ENCODE measurements around the gene FGF1. TPM values are rescaled to one million over a fixed set of nuclear protein-coding genes. Genes with fewer than 3 reads are reported as not detected.

The FGF1 gene
- total RNA-seq, 1 experiment from 2014 or later: not detected

GRCh38 chr5:142690667-142691066, 4.8 kb upstream of the FGF1 start:
- Histone ChIP-seq H3K27me3 (ENCODE audit: control insufficient read depth, insufficient read depth, low read length) (no peaks in the 10 kb centered on the region), H3K27ac (ENCODE audit: low read length) (no peak overlapping the region), H3K4me1 (ENCODE audit: control insufficient read depth, insufficient read depth, low read length) (no peaks in the 10 kb centered on the region), H3K36me3 (ENCODE audit: control insufficient read depth, insufficient read depth, low read length) (no peaks in the 10 kb centered on the region), H3K4me3 (ENCODE audit: low read depth in 2 of 2, low read length in 2 of 2) (no peak overlapping the region), H3K9me3 (ENCODE audit: control insufficient read depth, insufficient read depth, low read depth, low read length) (no peaks in the 10 kb centered on the region)
- ChIA-PET CTCF (no interaction called here), POLR2A (no interaction called here)
- no peak for ATAC-seq
- intact Hi-C loops (cut with micrococcal nuclease; ENCODE audit: unreplicated experiment) (loop anchor here (10.0 kb wide), 1 partner anchor 536 kb away; no protein-coding TSS in a partner anchor), in situ Hi-C loops (cut with HindIII; ENCODE audit: low pct_unique_long_range_greater_than_20kb, low sequenced_read_pairs) (no loop called here)
- TF ChIP-seq POLR2AphosphoS5 (IDR thresholded peaks at IDR 0.05; ENCODE audit: low read depth, low read length): no peak
- no peak for TF ChIP-seq TCF7L2 (IDR thresholded peaks at IDR 0.05; ENCODE audit: low read depth, low read length)
- no TSS peak for BruUV-seq (replicated peaks)
- DNase-seq (ENCODE audit: low read depth, low spot score): no peak

GRCh38 chr5:142689081-142689480, 3.2 kb upstream of the FGF1 start:
- intact Hi-C loops (cut with micrococcal nuclease; ENCODE audit: unreplicated experiment): no loop called here
- Histone ChIP-seq H3K4me3 (ENCODE audit: low read depth in 2 of 2, low read length in 2 of 2) (no peak overlapping the region), H3K27ac (ENCODE audit: low read length) (no peak overlapping the region), H3K4me1 (ENCODE audit: control insufficient read depth, insufficient read depth, low read length) (peaks cover 3% of the 10 kb centered on the region), H3K27me3 (ENCODE audit: control insufficient read depth, insufficient read depth, low read length) (no peaks in the 10 kb centered on the region), H3K36me3 (ENCODE audit: control insufficient read depth, insufficient read depth, low read length) (no peaks in the 10 kb centered on the region), H3K9me3 (ENCODE audit: control insufficient read depth, insufficient read depth, low read depth, low read length) (no peaks in the 10 kb centered on the region)
- ATAC-seq (no peak), DNase-seq (ENCODE audit: low read depth, low spot score) (no peak)
- in situ Hi-C loops (cut with HindIII; ENCODE audit: low pct_unique_long_range_greater_than_20kb, low sequenced_read_pairs): no loop called here
- TF ChIP-seq TCF7L2 (IDR thresholded peaks at IDR 0.05; ENCODE audit: low read depth, low read length) (no peak), POLR2AphosphoS5 (IDR thresholded peaks at IDR 0.05; ENCODE audit: low read depth, low read length) (no peak), CTCF (IDR thresholded peaks at IDR 0.05) (no peak)
- no TSS peak for BruUV-seq (replicated peaks)
- CTCF ChIA-PET: interaction anchor here (0.7 kb wide), 1 partner anchor 20 kb away, joined by 4 read pairs; no protein-coding TSS in a partner anchor
- POLR2A ChIA-PET: no interaction called here

- H3K27ac ChIP-seq (ENCODE audit: low read length): no peak overlapping the region
- ChIA-PET POLR2A (no interaction called here), CTCF (no interaction called here)
- no peaks in the 10 kb centered on the region for H3K27me3 ChIP-seq (ENCODE audit: control insufficient read depth, insufficient read depth, low read length)
- no peaks in the 10 kb centered on the region for H3K36me3 ChIP-seq (ENCODE audit: control insufficient read depth, insufficient read depth, low read length)
- ATAC-seq (no peak), DNase-seq (ENCODE audit: low read depth, low spot score) (no peak)
- no peak overlapping the region for H3K4me3 ChIP-seq (ENCODE audit: low read depth in 2 of 2, low read length in 2 of 2)
- TF ChIP-seq POLR2AphosphoS5 (IDR thresholded peaks at IDR 0.05; ENCODE audit: low read depth, low read length) (no peak), TCF7L2 (IDR thresholded peaks at IDR 0.05; ENCODE audit: low read depth, low read length) (no peak), CTCF (IDR thresholded peaks at IDR 0.05) (no peak), SIN3A (IDR thresholded peaks at IDR 0.05; ENCODE audit: borderline replicate concordance, insufficient read depth, low read depth, low read length) (no peak), REST (IDR thresholded peaks at IDR 0.05; ENCODE audit: insufficient read depth in 1 of 2, low read depth in 2 of 2, low read length in 1 of 2) (no peak)
- BruUV-seq (replicated peaks): no TSS peak
- in situ Hi-C loops (cut with HindIII; ENCODE audit: low pct_unique_long_range_greater_than_20kb, low sequenced_read_pairs) (no loop called here), intact Hi-C loops (cut with micrococcal nuclease; ENCODE audit: unreplicated experiment) (no loop called here)
- no peaks in the 10 kb centered on the region for H3K9me3 ChIP-seq (ENCODE audit: control insufficient read depth, insufficient read depth, low read depth, low read length)
- peaks cover 3% of the 10 kb centered on the region for H3K4me1 ChIP-seq (ENCODE audit: control insufficient read depth, insufficient read depth, low read length)
These were observed 2.5 kb upstream of the FGF1 start for GRCh38 chr5:142688281-142688989.

Measured in Panc1 (cell line).